IMR-90 (cell line): Measurements from ENCODE around the gene CFAP251. TPM values are rescaled to one million over a fixed set of nuclear protein-coding genes. Genes with fewer than 3 reads are reported as not detected.

Source experiments
- ATAC-seq: fragments of 200-7000 bp; cut with Tn5 transposase; 2 replicates; pipeline ENCODE4 v1.9.1; 2020; ENCODE audit warnings: low read depth, mild to moderate bottlenecking, moderate library complexity
- BruUV-seq: library from RNA; stranded (reverse); fragments of 400-500 nt; replicated peaks from 2 replicates; lab custom pipeline; 2021; lab: Mats Ljungman, UMichigan
- CTCF ChIA-PET: fragments of 300-600 bp; formaldehyde crosslinking; extraction: SDS; loops from one replicate; lab custom pipeline; 2021; ENCODE audit warnings: antibody characterized with exemption; lab: Yijun Ruan, JAX
- POLR2A ChIA-PET: fragments of 300-600 bp; sonication (Branson Sonifier 250); formaldehyde crosslinking; loops from one replicate; lab custom pipeline; 2022; ENCODE audit warnings: antibody characterized with exemption; ENCODE audit not compliant: unreplicated experiment; lab: Charles Lee
- DNase-seq: peaks from one replicate; pipeline ENCODE4 v3.0.0; 2013
- H2AFZ ChIP-seq: replicated peaks from 2 replicates; pipeline ENCODE3; 2013; ENCODE audit warnings: low read length, mild to moderate bottlenecking; ENCODE audit not compliant: poor library complexity
- H2AK5ac ChIP-seq: 2 replicates; pipeline ENCODE4 v1.6.1; 2013; ENCODE audit warnings: low read depth, low read length, inconsistent platforms
- H2AK9ac ChIP-seq: replicated peaks from 2 replicates; pipeline ENCODE3; 2013; ENCODE audit warnings: mild to moderate bottlenecking, low read depth, low read length, moderate library complexity; ENCODE audit not compliant: poor library complexity
- H2BK120ac ChIP-seq: 2 replicates; pipeline ENCODE4 v1.6.1; 2013; ENCODE audit warnings: low read depth, low read length, inconsistent platforms
- H2BK15ac ChIP-seq: 3 replicates; pipeline ENCODE4 v1.6.1; 2013; ENCODE audit warnings: low read depth, low read length, inconsistent platforms
- H2BK20ac ChIP-seq: 2 replicates; pipeline ENCODE4 v1.6.1; 2013; ENCODE audit warnings: low read depth, mild to moderate bottlenecking, inconsistent platforms, low read length, moderate library complexity
- H2BK5ac ChIP-seq: 2 replicates; pipeline ENCODE4 v1.6.1; 2013; ENCODE audit warnings: mild to moderate bottlenecking, low read depth, low read length, inconsistent platforms; ENCODE audit not compliant: poor library complexity, severe bottlenecking
- H3K14ac ChIP-seq: replicated peaks from 2 replicates; pipeline ENCODE4 v1.6.1; 2013; ENCODE audit warnings: low read depth, low read length, inconsistent platforms
- H3K18ac ChIP-seq: 2 replicates; pipeline ENCODE4 v1.6.1; 2013; ENCODE audit warnings: low read depth, low read length, control low read depth
- H3K23ac ChIP-seq: 2 replicates; pipeline ENCODE4 v1.6.1; 2013; ENCODE audit warnings: low read depth, low read length, inconsistent platforms
- H3K27ac ChIP-seq: 2 replicates; pipeline ENCODE4 v1.5.1; 2013; ENCODE audit warnings: mild to moderate bottlenecking, control low read depth, low read length; ENCODE audit not compliant: insufficient read depth
- H3K27me3 ChIP-seq: 2 replicates; pipeline ENCODE4 v1.6.1; 2013; ENCODE audit warnings: low read length; ENCODE audit not compliant: control insufficient read depth, insufficient read depth
- H3K36me3 ChIP-seq: 2 replicates; pipeline ENCODE4 v1.6.1; 2013; ENCODE audit warnings: low read length, mixed read lengths; ENCODE audit not compliant: control insufficient read depth, insufficient read depth
- H3K4ac ChIP-seq: 2 replicates; pipeline ENCODE4 v1.6.1; 2013; ENCODE audit warnings: low read depth, low read length, inconsistent platforms
- H3K4me1 ChIP-seq: 2 replicates; pipeline ENCODE4 v1.6.1; 2013; ENCODE audit warnings: low read length, mixed read lengths; ENCODE audit not compliant: control insufficient read depth, insufficient read depth
- H3K4me2 ChIP-seq: 2 replicates; pipeline ENCODE4 v1.6.1; 2013; ENCODE audit warnings: low read depth, mild to moderate bottlenecking, control low read depth, low read length, moderate library complexity
- H3K4me3 ChIP-seq: 2 replicates; pipeline ENCODE4 v1.5.1; 2013; ENCODE audit warnings: low read depth, mild to moderate bottlenecking, control low read depth, low read length, moderate library complexity; ENCODE audit not compliant: insufficient read depth
- H3K56ac ChIP-seq: 2 replicates; pipeline ENCODE4 v1.6.1; 2013; ENCODE audit warnings: low read length, inconsistent platforms; ENCODE audit not compliant: insufficient read depth; ENCODE audit errors: extremely low read depth
- H3K79me1 ChIP-seq, 2 experiments: 2 replicates each; pipeline ENCODE4 v1.6.1; 2013; ENCODE audit warnings: low read length in 2 of 2, inconsistent platforms in 1 of 2, low read depth in 1 of 2
- H3K9ac ChIP-seq: 2 replicates; pipeline ENCODE4 v1.6.1; 2013; ENCODE audit warnings: low read depth, low read length, control low read depth
- H3K9me1 ChIP-seq: 2 replicates; pipeline ENCODE4 v1.6.1; 2013; ENCODE audit warnings: low read length, inconsistent platforms; ENCODE audit not compliant: insufficient read depth
- H3K9me3 ChIP-seq: 2 replicates; pipeline ENCODE4 v1.6.1; 2013; ENCODE audit warnings: low read length; ENCODE audit not compliant: control insufficient read depth, insufficient read depth
- H4K20me1 ChIP-seq: 2 replicates; pipeline ENCODE4 v1.6.1; 2013; ENCODE audit warnings: low read length, inconsistent platforms; ENCODE audit not compliant: insufficient read depth
- H4K5ac ChIP-seq: 2 replicates; pipeline ENCODE4 v1.6.1; 2013; ENCODE audit warnings: mild to moderate bottlenecking, low read depth, low read length, control low read depth
- H4K8ac ChIP-seq, 2 experiments: 2 replicates each; pipeline ENCODE4 v1.6.1; 2013; ENCODE audit warnings: low read depth in 2 of 2, low read length in 2 of 2, control low read depth in 1 of 2, inconsistent platforms in 1 of 2
- H4K91ac ChIP-seq: 2 replicates; pipeline ENCODE4 v1.6.1; 2013; ENCODE audit warnings: low read depth, low read length, inconsistent platforms; ENCODE audit not compliant: insufficient read depth
- RCOR1 ChIP-seq: IDR thresholded peaks from 2 replicates; pipeline ENCODE4 v1.6.1; 2012; ENCODE audit warnings: mild to moderate bottlenecking, low read length, improper control_type of control experiment; ENCODE audit not compliant: insufficient replicate concordance
- RFX5 ChIP-seq: IDR thresholded peaks from 2 replicates; pipeline ENCODE4 v1.8.0; 2012; ENCODE audit warnings: low read depth, mild to moderate bottlenecking, low read length, moderate library complexity
- dilution Hi-C: fragments of 300-500 bp; cut with HindIII; formaldehyde crosslinking; loops from one replicate; pipeline ENCODE4 v1.14.3; 2018; ENCODE audit warnings: low sequenced_read_pairs; ENCODE audit not compliant: unreplicated experiment
- in situ Hi-C: fragments of 300-500 bp; cut with MboI; formaldehyde crosslinking; loops from 3 replicates; pipeline ENCODE4 v1.14.3; 2019; ENCODE audit warnings: low sequenced_read_pairs, inconsistent platforms, mixed read lengths
- intact Hi-C: fragments of 100-400 bp; cut with micrococcal nuclease; formaldehyde crosslinking; loops from 2 replicates; pipeline ENCODE4 v1.10.0; 2022
- polyA plus RNA-seq, 3 experiments: library from polyadenylated mRNA; depleted of rRNA; stranded (reverse); fragments of >200 nt; gene quantifications; 2 replicates each; pipeline ENCODE4 v1.2.3, GENCODE V29; 2012; ENCODE audit warnings: low replicate concordance in 1 of 3
- total RNA-seq: library from RNA; depleted of rRNA; stranded (reverse); fragments of >200 nt; gene quantifications from 2 replicates; pipeline ENCODE4 v1.2.3, GENCODE V29; 2012

Gene CFAP251
- total and polyA plus RNA-seq, 2 of the 4 experiments (the other 2 are of a cell fraction): 7.8 to 9.1 TPM

DNA sequence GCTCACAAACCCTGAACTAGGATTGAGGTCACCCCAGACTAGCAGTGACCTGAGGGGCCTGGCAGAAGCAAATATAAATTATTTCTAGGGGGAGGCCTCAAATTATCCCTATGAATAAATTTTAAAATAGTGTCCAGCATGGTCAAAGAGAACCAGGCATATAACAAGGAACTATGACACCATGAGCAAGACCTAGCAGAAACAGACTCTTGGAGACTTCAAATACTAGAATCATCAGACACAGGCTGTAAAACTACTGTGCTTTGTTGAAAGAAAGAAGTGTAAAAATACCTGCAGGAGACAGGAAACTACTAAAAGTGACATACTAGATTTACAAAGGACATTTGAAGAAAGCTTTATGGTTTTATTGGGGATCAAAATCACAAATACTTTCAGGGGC lies 100.1 kb downstream of the CFAP251 start:
- Histone ChIP-seq H2BK5ac (no peak overlapping the region), H2AFZ (no peak overlapping the region), H2BK120ac (no peak overlapping the region), H3K79me1 (peaks cover 0 to 16% of the 10 kb centered on the region in 2 experiments; a peak in 3 of 4 replicates), H3K18ac (no peak overlapping the region), H3K9ac (no peak overlapping the region), H3K4ac (no peak overlapping the region), H2BK20ac (no peak overlapping the region), H3K56ac (no peak overlapping the region), H3K4me2 (no peak overlapping the region), H3K14ac (no peak overlapping the region), H3K27ac (no peak overlapping the region), H4K20me1 (no peaks in the 10 kb centered on the region; the same call in 1 of the 2 replicates), H3K27me3 (no peaks in the 10 kb centered on the region), H3K9me3 (no peaks in the 10 kb centered on the region; the same call in 1 of the 2 replicates), H2BK15ac (no peak overlapping the region), H4K91ac (no peak overlapping the region), H2AK9ac (no peak overlapping the region), H3K9me1 (peaks cover 2% of the 10 kb centered on the region; the same call in 1 of the 2 replicates), H3K4me3 (no peak overlapping the region), H4K5ac (no peak overlapping the region), H3K36me3 (no peaks in the 10 kb centered on the region), H4K8ac (no peak overlapping the region), H3K23ac (no peak overlapping the region), H2AK5ac (no peak overlapping the region), H3K4me1 (peaks cover 4% of the 10 kb centered on the region)
- intact Hi-C loops: no loop called here
- no peak for ATAC-seq
- in situ Hi-C loops: no loop called here
- POLR2A ChIA-PET: no interaction called here
- dilution Hi-C loops: no loop called here
- DNase-seq: no peak
- TF ChIP-seq RFX5 (no peak), RCOR1 (no peak)
- BruUV-seq: no TSS peak
- CTCF ChIA-PET: interaction anchor here (0.7 kb wide), 1 partner anchor 21 kb away, joined by 3 read pairs; no protein-coding TSS in a partner anchor
